ENCODE measurements around the gene GTSE1.

Gene GTSE1

DNA sequence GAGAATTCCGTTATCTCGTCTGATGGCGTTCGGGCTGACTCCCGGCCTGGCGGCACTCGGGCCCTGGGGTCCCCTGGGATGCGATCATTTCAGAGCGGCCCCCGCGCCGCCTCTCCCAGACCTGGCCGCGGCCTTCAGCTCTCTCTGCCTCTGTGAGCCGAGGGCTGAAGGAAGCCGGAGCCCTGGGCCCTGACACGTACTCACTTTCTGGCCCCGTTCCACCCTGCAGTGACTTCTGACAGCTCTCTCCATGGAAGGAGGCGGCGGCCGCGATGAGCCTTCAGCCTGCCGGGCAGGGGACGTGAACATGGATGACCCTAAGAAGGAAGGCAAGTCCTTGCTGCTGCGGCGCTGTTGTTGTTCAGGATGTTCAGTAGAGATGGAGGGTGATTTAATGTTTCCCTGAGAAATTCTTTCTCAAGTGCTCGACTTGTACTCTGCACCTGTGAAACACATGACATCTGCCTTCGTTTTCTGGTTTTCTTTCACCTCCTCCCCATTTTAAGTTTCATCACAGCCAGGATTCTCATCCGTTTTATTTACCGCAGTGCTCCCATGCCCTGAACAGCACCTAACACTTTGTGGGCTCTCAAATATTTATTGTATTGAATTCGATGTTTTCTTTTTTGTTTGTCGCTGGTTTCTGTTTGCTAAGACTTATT lies 612 bp downstream of the GTSE1 start:
- peak; percentile 6 for DNase-seq (ENCODE audit: low read depth)
- H3K4me3 ChIP-seq (ENCODE audit: low read length): peak overlapping the region; percentile 74
- TF ChIP-seq, protein P1, sequence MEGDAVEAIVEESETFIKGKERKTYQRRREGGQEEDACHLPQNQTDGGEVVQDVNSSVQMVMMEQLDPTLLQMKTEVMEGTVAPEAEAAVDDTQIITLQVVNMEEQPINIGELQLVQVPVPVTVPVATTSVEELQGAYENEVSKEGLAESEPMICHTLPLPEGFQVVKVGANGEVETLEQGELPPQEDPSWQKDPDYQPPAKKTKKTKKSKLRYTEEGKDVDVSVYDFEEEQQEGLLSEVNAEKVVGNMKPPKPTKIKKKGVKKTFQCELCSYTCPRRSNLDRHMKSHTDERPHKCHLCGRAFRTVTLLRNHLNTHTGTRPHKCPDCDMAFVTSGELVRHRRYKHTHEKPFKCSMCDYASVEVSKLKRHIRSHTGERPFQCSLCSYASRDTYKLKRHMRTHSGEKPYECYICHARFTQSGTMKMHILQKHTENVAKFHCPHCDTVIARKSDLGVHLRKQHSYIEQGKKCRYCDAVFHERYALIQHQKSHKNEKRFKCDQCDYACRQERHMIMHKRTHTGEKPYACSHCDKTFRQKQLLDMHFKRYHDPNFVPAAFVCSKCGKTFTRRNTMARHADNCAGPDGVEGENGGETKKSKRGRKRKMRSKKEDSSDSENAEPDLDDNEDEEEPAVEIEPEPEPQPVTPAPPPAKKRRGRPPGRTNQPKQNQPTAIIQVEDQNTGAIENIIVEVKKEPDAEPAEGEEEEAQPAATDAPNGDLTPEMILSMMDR (conservative IDR thresholded peaks at IDR 0.05; ENCODE audit: low read depth, low read length): no peak

DNA sequence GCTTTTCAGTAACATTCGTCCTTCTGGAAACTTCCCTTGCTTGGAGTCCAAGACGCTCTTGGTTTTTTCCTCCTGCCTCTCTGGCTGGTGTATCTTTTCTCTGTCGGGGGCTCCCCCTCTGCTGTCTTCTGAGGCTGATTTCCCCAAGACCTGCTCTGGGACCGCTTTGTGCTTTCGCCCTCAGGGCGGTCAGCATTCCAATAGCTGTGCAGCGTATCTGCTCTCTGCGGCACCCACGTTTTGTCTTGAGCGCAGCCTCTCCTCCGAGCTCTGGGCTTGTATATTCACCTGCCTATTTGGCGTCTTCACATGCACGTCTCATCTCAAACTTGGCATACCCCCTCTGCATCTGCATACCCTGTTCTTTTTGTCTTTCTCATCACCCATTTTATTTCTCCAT lies 2.4 kb downstream of the GTSE1 start:
- TF ChIP-seq, protein P1 (conservative IDR thresholded peaks at IDR 0.05; ENCODE audit: low read depth, low read length): no peak
- H3K4me3 ChIP-seq (ENCODE audit: low read length): no peak overlapping the region
- no peak for DNase-seq (ENCODE audit: low read depth)

DNA sequence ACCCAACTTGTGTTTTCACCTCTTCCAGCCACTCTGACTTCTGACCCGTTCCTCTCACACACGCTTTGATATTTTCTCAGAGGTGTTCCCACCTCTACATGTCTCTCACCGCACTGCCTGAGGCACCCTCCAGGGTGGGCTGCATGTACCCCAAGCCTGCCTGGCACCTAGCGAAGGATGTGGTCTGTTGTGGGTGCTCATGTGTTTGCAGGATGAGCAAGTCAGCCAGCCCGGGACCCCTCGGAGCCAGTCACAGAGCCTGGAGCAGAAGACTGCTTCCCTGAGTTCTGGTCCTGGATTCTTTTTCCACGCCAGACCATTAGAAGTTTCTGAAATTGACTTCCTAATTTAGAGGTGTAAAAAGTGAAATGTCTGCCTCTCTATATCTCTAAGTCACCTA lies 3.8 kb downstream of the GTSE1 start:
- DNase-seq (ENCODE audit: low read depth): no peak
- TF ChIP-seq, protein P1 (conservative IDR thresholded peaks at IDR 0.05; ENCODE audit: low read depth, low read length): no peak
- no peak overlapping the region for H3K4me3 ChIP-seq (ENCODE audit: low read length)

DNA sequence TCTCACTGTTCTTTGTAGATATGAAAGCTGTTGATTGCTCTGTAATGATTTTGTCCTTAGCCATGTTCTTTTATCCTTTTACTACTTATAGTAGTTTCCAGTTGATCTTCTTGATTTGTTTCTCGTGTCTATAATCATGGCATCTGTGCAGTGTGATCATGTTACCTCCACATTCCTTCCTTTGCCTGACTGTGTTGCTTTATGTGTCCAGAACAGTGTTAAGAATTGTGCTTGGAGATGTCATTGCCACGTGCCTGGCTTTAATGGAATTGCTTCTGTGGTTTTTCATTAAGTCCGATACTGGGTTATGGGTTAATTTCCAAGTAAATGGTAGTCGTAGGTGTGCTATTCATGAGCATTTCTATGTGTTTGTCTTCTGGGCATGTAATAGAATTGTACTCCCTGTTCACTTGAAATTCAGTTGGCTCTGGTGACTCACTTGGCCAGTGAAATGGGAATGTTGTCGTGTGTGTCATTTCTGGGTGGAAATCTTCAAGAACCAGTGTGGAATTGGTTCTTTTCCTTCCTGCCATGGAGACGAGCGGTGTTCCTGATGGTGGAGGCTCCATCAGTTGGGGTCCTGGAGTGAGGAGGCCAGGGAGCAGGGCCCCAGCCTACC lies 6.8 kb downstream of the GTSE1 start:
- TF ChIP-seq, protein P1 (conservative IDR thresholded peaks at IDR 0.05; ENCODE audit: low read depth, low read length): no peak
- H3K4me3 ChIP-seq (ENCODE audit: low read length): no peak overlapping the region
- no peak for DNase-seq (ENCODE audit: low read depth)

DNA sequence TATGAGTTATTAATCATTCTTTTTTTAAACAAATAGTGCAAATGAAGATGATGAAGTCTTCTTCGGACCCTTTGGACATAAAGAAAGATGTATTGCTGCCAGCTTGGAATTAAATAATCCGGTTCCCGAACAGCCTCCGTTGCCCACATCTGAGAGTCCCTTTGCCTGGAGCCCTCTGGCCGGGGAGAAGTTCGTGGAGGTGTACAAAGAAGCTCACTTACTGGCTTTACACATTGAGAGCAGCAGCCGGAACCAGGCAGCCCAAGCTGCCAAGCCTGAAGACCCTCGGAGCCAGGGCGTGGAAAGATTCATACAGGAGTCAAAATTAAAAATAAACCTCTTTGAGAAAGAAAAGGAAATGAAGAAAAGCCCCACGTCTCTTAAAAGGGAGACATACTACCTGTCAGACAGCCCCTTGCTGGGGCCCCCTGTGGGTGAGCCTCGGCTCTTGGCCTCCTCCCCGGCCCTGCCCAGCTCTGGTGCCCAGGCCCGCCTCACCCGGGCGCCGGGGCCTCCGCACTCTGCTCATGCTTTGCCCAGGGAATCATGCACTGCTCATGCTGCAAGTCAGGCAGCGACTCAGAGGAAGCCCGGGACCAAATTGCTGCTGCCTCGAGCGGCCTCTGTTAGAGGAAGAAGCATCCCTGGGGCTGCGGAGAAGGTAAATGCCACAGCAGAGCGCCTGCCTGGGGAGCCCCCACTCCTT lies 11.8 kb downstream of the GTSE1 start:
- no peak overlapping the region for H3K4me3 ChIP-seq (ENCODE audit: low read length)
- no peak for DNase-seq (ENCODE audit: low read depth)
- TF ChIP-seq, protein P1 (conservative IDR thresholded peaks at IDR 0.05; ENCODE audit: low read depth, low read length): no peak

DNA sequence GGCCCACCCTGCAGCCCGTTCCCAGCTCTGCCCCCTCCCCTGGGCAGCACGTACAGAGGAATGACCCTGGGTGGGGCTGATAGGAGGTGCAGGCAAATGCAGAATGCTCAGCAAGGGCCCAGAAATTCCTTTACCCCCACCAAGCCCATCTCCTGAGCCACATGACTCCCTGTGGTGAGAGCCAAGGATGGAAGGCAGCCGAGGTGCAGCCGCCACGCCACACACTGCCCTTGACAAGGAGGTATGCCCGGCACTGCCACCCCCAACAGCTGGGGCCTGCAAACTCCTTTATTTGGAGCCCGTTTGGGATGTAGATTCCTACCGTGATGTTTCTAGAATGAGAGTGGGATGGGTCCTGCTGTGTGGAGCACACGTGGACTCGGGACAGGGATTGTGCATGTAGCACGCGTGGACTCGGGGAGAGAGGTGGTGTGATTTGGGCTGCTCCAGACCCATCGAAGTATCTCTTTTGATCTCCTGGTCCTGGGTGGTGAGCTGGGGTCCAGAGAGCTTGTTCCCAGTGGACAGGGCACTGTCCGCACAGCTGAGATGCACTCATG lies 12.9 kb downstream of the GTSE1 start:
- DNase-seq (ENCODE audit: low read depth): no peak
- no peak overlapping the region for H3K4me3 ChIP-seq (ENCODE audit: low read length)
- TF ChIP-seq, protein P1 (conservative IDR thresholded peaks at IDR 0.05; ENCODE audit: low read depth, low read length): no peak

All from retinal pigment epithelial cell (primary cell).